Smooth muscle cell (in vitro differentiated cells): ENCODE results near the gene RABEP1. TPM values are rescaled to one million over a fixed set of nuclear protein-coding genes. Genes with fewer than 3 reads are reported as not detected.

Source experiments
- DNase-seq: peaks from one replicate; lab custom pipeline; 2025; ENCODE audit not compliant: unreplicated experiment; lab: John Stamatoyannopoulos, UW
- H2AFZ ChIP-seq: fragments of 200-600 bp; sonication (generic); 2 replicates; pipeline ENCODE4 v1.6.0; 2016; ENCODE audit warnings: antibody characterized with exemption, low read depth, mild to moderate bottlenecking
- H3F3A ChIP-seq: fragments of 200-600 bp; sonication (generic); 2 replicates; pipeline ENCODE4 v1.6.0; 2017; ENCODE audit warnings: antibody characterized with exemption, low read depth
- H3K27ac ChIP-seq: fragments of 200-600 bp; sonication (generic); 2 replicates; pipeline ENCODE4 v1.5.1; 2016; ENCODE audit warnings: low read depth, mild to moderate bottlenecking
- H3K27me3 ChIP-seq: fragments of 200-600 bp; sonication (generic); 2 replicates; pipeline ENCODE4 v1.6.1; 2016; ENCODE audit warnings: low read depth, mild to moderate bottlenecking
- H3K36me3 ChIP-seq: fragments of 200-600 bp; sonication (generic); 2 replicates; pipeline ENCODE4 v1.5.1; 2016; ENCODE audit warnings: low read depth
- H3K4me1 ChIP-seq: fragments of 200-600 bp; sonication (generic); 2 replicates; pipeline ENCODE4 v1.5.1; 2016; ENCODE audit warnings: low read depth
- H3K4me2 ChIP-seq: fragments of 200-600 bp; sonication (generic); 2 replicates; pipeline ENCODE4 v1.6.0; 2016; ENCODE audit warnings: mild to moderate bottlenecking
- H3K4me3 ChIP-seq: fragments of 200-600 bp; sonication (generic); 2 replicates; pipeline ENCODE4 v1.5.1; 2016; ENCODE audit warnings: mild to moderate bottlenecking
- H3K79me2 ChIP-seq: fragments of 200-600 bp; sonication (generic); 2 replicates; pipeline ENCODE4 v1.6.0; 2016; ENCODE audit warnings: low read depth, mild to moderate bottlenecking
- H3K9ac ChIP-seq: fragments of 200-600 bp; sonication (generic); 2 replicates; pipeline ENCODE4 v1.6.0; 2016; ENCODE audit warnings: low read depth
- H3K9me3 ChIP-seq: fragments of 200-600 bp; sonication (generic); replicated peaks from 2 replicates; pipeline ENCODE4 v1.5.1; 2016; ENCODE audit warnings: low read depth
- H4K20me1 ChIP-seq: fragments of 200-600 bp; sonication (generic); 2 replicates; pipeline ENCODE4 v1.6.0; 2016; ENCODE audit warnings: low read depth
- CTCF ChIP-seq: fragments of 200-600 bp; sonication (generic); IDR thresholded peaks from 2 replicates; pipeline ENCODE4 v1.5.1; 2017; ENCODE audit warnings: borderline replicate concordance, mild to moderate bottlenecking, antibody characterized with exemption; ENCODE audit not compliant: insufficient read depth, poor library complexity, severe bottlenecking
- WGBS: methylation state at CpG from one replicate; pipeline ENCODE4 v1.1.7; 2016; ENCODE audit warnings: low lambda C conversion rate; 5-methylcytosine and 5-hydroxymethylcytosine counted together
- polyA plus RNA-seq: library from polyadenylated mRNA; unstranded; fragments of >200 nt; fragmentation: Nextera tagmentation; extraction: Ambion mirVana; gene quantifications from 2 replicates; pipeline ENCODE4 v1.2.1, GENCODE V29; 2016
- total RNA-seq: library from RNA; depleted of rRNA; stranded (reverse); fragments of >200 nt; gene quantifications from 2 replicates; pipeline ENCODE4 v1.2.3, GENCODE V29; 2014

Gene RABEP1
- total and polyA plus RNA-seq, 2 experiments from 2014 or later = 25.3 to 26.5 TPM

- 80% methylated on average over 7 of the region's 7 CpGs for WGBS
- H3K4me3 ChIP-seq = no peak overlapping the region
- no peaks in the 10 kb centered on the region for H4K20me1 ChIP-seq
- H2AFZ ChIP-seq = no peak overlapping the region
- no peaks in the 10 kb centered on the region for H3F3A ChIP-seq
- H3K4me2 ChIP-seq = no peak overlapping the region
- no peaks in the 10 kb centered on the region for H3K27me3 ChIP-seq
- H3K9me3 ChIP-seq = no peaks in the 10 kb centered on the region
- H3K9ac ChIP-seq = no peak overlapping the region
- H3K79me2 ChIP-seq = no peaks in the 10 kb centered on the region
- H3K27ac ChIP-seq = no peak overlapping the region
- DNase-seq = no peak
- H3K4me1 ChIP-seq = no peaks in the 10 kb centered on the region
- TF ChIP-seq CTCF = no peak
- H3K36me3 ChIP-seq = peaks cover 17% of the 10 kb centered on the region
Observed at GRCh38 chr17:5380491-5381135, 98.5 kb downstream of the RABEP1 start.

- no peak overlapping the region for H3K4me2 ChIP-seq
- no peaks in the 10 kb centered on the region for H3K27me3 ChIP-seq
- no peak overlapping the region for H3K4me3 ChIP-seq
- WGBS = 95% methylated on average over 4 of the region's 4 CpGs
- no peak overlapping the region for H3K27ac ChIP-seq
- no peak for DNase-seq
- no peak overlapping the region for H2AFZ ChIP-seq
- H3F3A ChIP-seq = no peaks in the 10 kb centered on the region
- no peaks in the 10 kb centered on the region for H4K20me1 ChIP-seq
- peaks cover 17% of the 10 kb centered on the region for H3K36me3 ChIP-seq
- TF ChIP-seq CTCF = no peak
- H3K79me2 ChIP-seq = no peaks in the 10 kb centered on the region
- no peak overlapping the region for H3K9ac ChIP-seq
- no peaks in the 10 kb centered on the region for H3K9me3 ChIP-seq
- no peaks in the 10 kb centered on the region for H3K4me1 ChIP-seq
Observed at GRCh38 chr17:5381542-5381941, 99.5 kb downstream of the RABEP1 start.

- Histone ChIP-seq H3K36me3 (peaks cover 20% of the 10 kb centered on the region), H3K27me3 (no peaks in the 10 kb centered on the region), H3K27ac (peak overlapping the region; percentile 1), H3K9me3 (no peaks in the 10 kb centered on the region), H3K9ac (no peak overlapping the region), H3K4me1 (no peaks in the 10 kb centered on the region), H3F3A (no peaks in the 10 kb centered on the region), H3K4me2 (no peak overlapping the region), H3K79me2 (no peaks in the 10 kb centered on the region), H3K4me3 (no peak overlapping the region), H4K20me1 (no peaks in the 10 kb centered on the region), H2AFZ (no peak overlapping the region)
- WGBS = 66% methylated on average over 5 of the region's 5 CpGs
- no peak for DNase-seq
- TF ChIP-seq CTCF = no peak
Observed at GRCh38 chr17:5391678-5392077, 109.6 kb downstream of the RABEP1 start.

GRCh38 chr17:5396612-5397011 lies 114.5 kb downstream of the RABEP1 start:
- peaks cover 20% of the 10 kb centered on the region for H3K36me3 ChIP-seq
- no peak for TF ChIP-seq CTCF
- DNase-seq = no peak
- no peak overlapping the region for H3K4me3 ChIP-seq
- no peak overlapping the region for H3K27ac ChIP-seq
- H3K27me3 ChIP-seq = no peaks in the 10 kb centered on the region
- H3K79me2 ChIP-seq = no peaks in the 10 kb centered on the region
- WGBS = 97% methylated on average over 2 of the region's 2 CpGs
- no peaks in the 10 kb centered on the region for H3K9me3 ChIP-seq
- H3K4me2 ChIP-seq = no peak overlapping the region
- H3F3A ChIP-seq = no peaks in the 10 kb centered on the region
- no peaks in the 10 kb centered on the region for H3K4me1 ChIP-seq
- no peak overlapping the region for H3K9ac ChIP-seq
- no peak overlapping the region for H2AFZ ChIP-seq
- H4K20me1 ChIP-seq = no peaks in the 10 kb centered on the region
